ENCODE data around the gene KCNN1.

Gene KCNN1

GRCh38 chr19:17973759-17974158 is 6.9 kb downstream of the KCNN1 start:
- TF ChIP-seq CTCF (IDR thresholded peaks at IDR 0.05; ENCODE audit: low read depth, low read length), result no peak
- peaks cover 59% of the 10 kb centered on the region for H3K36me3 ChIP-seq

GRCh38 chr19:17974551-17974950 is 7.6 kb downstream of the KCNN1 start:
- Histone ChIP-seq H3K27me3 (ENCODE audit: insufficient read depth, low read depth, severe bottlenecking) (no peaks in the 10 kb centered on the region), H3K36me3 (peaks cover 62% of the 10 kb centered on the region), H3K4me3 (ENCODE audit: low read depth, low read length) (no peak overlapping the region), H3K27ac (no peak overlapping the region), H3K9me3 (ENCODE audit: severe bottlenecking) (no peaks in the 10 kb centered on the region)
- no peak for DNase-seq
- TF ChIP-seq CTCF (IDR thresholded peaks at IDR 0.05; ENCODE audit: low read depth, low read length), result no peak

More at GRCh38 chr19:17973759-17974158, 6.9 kb downstream of the KCNN1 start:
- no peaks in the 10 kb centered on the region for H3K27me3 ChIP-seq (ENCODE audit: insufficient read depth, low read depth, severe bottlenecking)
- H3K9me3 ChIP-seq (ENCODE audit: severe bottlenecking), result no peaks in the 10 kb centered on the region
- H3K27ac ChIP-seq, result no peak overlapping the region
- no peak for DNase-seq
- H3K4me3 ChIP-seq (ENCODE audit: low read depth, low read length), result no peak overlapping the region

GRCh38 chr19:17975032-17975431 is 8.1 kb downstream of the KCNN1 start:
- no peak overlapping the region for H3K27ac ChIP-seq
- H3K4me3 ChIP-seq (ENCODE audit: low read depth, low read length), result no peak overlapping the region
- no peak for DNase-seq
- H3K36me3 ChIP-seq, result peaks cover 64% of the 10 kb centered on the region
- no peak for TF ChIP-seq CTCF (IDR thresholded peaks at IDR 0.05; ENCODE audit: low read depth, low read length)
- H3K27me3 ChIP-seq (ENCODE audit: insufficient read depth, low read depth, severe bottlenecking), result no peaks in the 10 kb centered on the region
- no peaks in the 10 kb centered on the region for H3K9me3 ChIP-seq (ENCODE audit: severe bottlenecking)

GRCh38 chr19:17977021-17977420 is 10.1 kb downstream of the KCNN1 start:
- H3K27me3 ChIP-seq (ENCODE audit: insufficient read depth, low read depth, severe bottlenecking), result no peaks in the 10 kb centered on the region
- DNase-seq, result no peak
- H3K9me3 ChIP-seq (ENCODE audit: severe bottlenecking), result no peaks in the 10 kb centered on the region
- H3K27ac ChIP-seq, result no peak overlapping the region
- no peak overlapping the region for H3K4me3 ChIP-seq (ENCODE audit: low read depth, low read length)
- H3K36me3 ChIP-seq, result peaks cover 69% of the 10 kb centered on the region
- no peak for TF ChIP-seq CTCF (IDR thresholded peaks at IDR 0.05; ENCODE audit: low read depth, low read length)

- Histone ChIP-seq H3K4me3 (ENCODE audit: low read depth, low read length) (no peak overlapping the region), H3K27ac (no peak overlapping the region), H3K9me3 (ENCODE audit: severe bottlenecking) (no peaks in the 10 kb centered on the region), H3K27me3 (ENCODE audit: insufficient read depth, low read depth, severe bottlenecking) (no peaks in the 10 kb centered on the region), H3K36me3 (peaks cover 73% of the 10 kb centered on the region)
- DNase-seq, result no peak
- no peak for TF ChIP-seq CTCF (IDR thresholded peaks at IDR 0.05; ENCODE audit: low read depth, low read length)
These were observed 10.6 kb downstream of the KCNN1 start for GRCh38 chr19:17977488-17977887.

- Histone ChIP-seq H3K4me3 (ENCODE audit: low read depth, low read length) (no peak overlapping the region), H3K9me3 (ENCODE audit: severe bottlenecking) (no peaks in the 10 kb centered on the region), H3K36me3 (peaks cover 62% of the 10 kb centered on the region), H3K27me3 (ENCODE audit: insufficient read depth, low read depth, severe bottlenecking) (no peaks in the 10 kb centered on the region), H3K27ac (no peak overlapping the region)
- no peak for DNase-seq
- TF ChIP-seq CTCF (IDR thresholded peaks at IDR 0.05; ENCODE audit: low read depth, low read length), result no peak
These were observed 14.7 kb downstream of the KCNN1 start for GRCh38 chr19:17981611-17982010.

Measured in WERI-Rb-1 (cell line).